H9 (cell line): ENCODE results near the gene RPL10A. TPM values are rescaled to one million over a fixed set of nuclear protein-coding genes. Genes with fewer than 3 reads are reported as not detected.

Experiments
- DNase-seq: peaks from one replicate; pipeline ENCODE4 v3.0.0-alpha.2; 2017
- H2AFZ ChIP-seq: one replicate; pipeline ENCODE4 v1.6.1; 2013; ENCODE audit warnings: mild to moderate bottlenecking, low read length, control low read depth, moderate library complexity
- H2AK5ac ChIP-seq: 2 replicates; pipeline ENCODE4 v1.6.1; 2013; ENCODE audit warnings: low read length, control low read depth, mixed read lengths; ENCODE audit not compliant: insufficient read length
- H2BK120ac ChIP-seq: one replicate; pipeline ENCODE4 v1.6.1; 2013; ENCODE audit warnings: low read depth, mild to moderate bottlenecking, low read length, control low read depth, inconsistent platforms; ENCODE audit not compliant: poor library complexity, severe bottlenecking
- H2BK12ac ChIP-seq: 2 replicates; pipeline ENCODE4 v1.6.1; 2013; ENCODE audit warnings: low read length, control low read depth, mixed read lengths, low read depth; ENCODE audit not compliant: insufficient read length
- H2BK15ac ChIP-seq: 2 replicates; pipeline ENCODE4 v1.6.1; 2013; ENCODE audit warnings: low read depth, low read length, control low read depth
- H2BK20ac ChIP-seq: one replicate; pipeline ENCODE4 v1.6.1; 2013; ENCODE audit warnings: low read depth, mild to moderate bottlenecking, low read length, control low read depth, inconsistent platforms; ENCODE audit not compliant: poor library complexity, severe bottlenecking
- H2BK5ac ChIP-seq: 2 replicates; pipeline ENCODE4 v1.6.1; 2013; ENCODE audit warnings: low read length, control low read depth, mixed read lengths; ENCODE audit not compliant: insufficient read length
- H3K14ac ChIP-seq: 2 replicates; pipeline ENCODE4 v1.6.1; 2013; ENCODE audit warnings: low read length, control low read depth; ENCODE audit not compliant: insufficient read depth
- H3K18ac ChIP-seq: 2 replicates; pipeline ENCODE4 v1.6.1; 2013; ENCODE audit warnings: low read depth, mild to moderate bottlenecking, mixed read lengths, low read length, control low read depth; ENCODE audit not compliant: insufficient read length
- H3K23ac ChIP-seq: 2 replicates; pipeline ENCODE4 v1.6.1; 2013; ENCODE audit warnings: low read length, control low read depth, mixed read lengths, low read depth; ENCODE audit not compliant: insufficient read length
- H3K23me2 ChIP-seq: 2 replicates; pipeline ENCODE4 v1.6.1; 2013; ENCODE audit warnings: low read depth, mild to moderate bottlenecking, mixed read lengths, low read length, control low read depth; ENCODE audit not compliant: insufficient read length, poor library complexity, severe bottlenecking
- H3K27ac ChIP-seq: 2 replicates; pipeline ENCODE4 v1.5.1; 2013; ENCODE audit warnings: low read length, control low read depth, mixed read lengths, low read depth; ENCODE audit not compliant: insufficient read length
- H3K27me3 ChIP-seq: 2 replicates; pipeline ENCODE4 v1.6.1; 2013; ENCODE audit warnings: low read length, control low read depth, inconsistent platforms; ENCODE audit not compliant: insufficient read depth
- H3K4ac ChIP-seq: 2 replicates; pipeline ENCODE4 v1.6.1; 2013; ENCODE audit warnings: low read depth, mild to moderate bottlenecking, control low read depth, inconsistent platforms, low read length, moderate library complexity
- H3K4me1 ChIP-seq: 2 replicates; pipeline ENCODE4 v1.6.1; 2013; ENCODE audit warnings: low read length, control low read depth, inconsistent platforms; ENCODE audit not compliant: insufficient read depth
- H3K4me2 ChIP-seq: 2 replicates; pipeline ENCODE4 v1.6.1; 2013; ENCODE audit warnings: low read length, control low read depth, mixed read lengths; ENCODE audit not compliant: insufficient read length, insufficient read depth
- H3K56ac ChIP-seq: 2 replicates; pipeline ENCODE4 v1.6.1; 2013; ENCODE audit warnings: low read depth, mild to moderate bottlenecking, mixed read lengths, low read length, control low read depth; ENCODE audit not compliant: insufficient read length
- H3K79me1 ChIP-seq: 2 replicates; pipeline ENCODE4 v1.6.1; 2013; ENCODE audit warnings: low read depth, mild to moderate bottlenecking, moderate library complexity, low read length, control low read depth, inconsistent platforms; ENCODE audit not compliant: insufficient read depth, poor library complexity, severe bottlenecking
- H3K79me2 ChIP-seq: 2 replicates; pipeline ENCODE4 v1.6.1; 2013; ENCODE audit warnings: low read length, control low read depth, inconsistent platforms; ENCODE audit not compliant: insufficient read depth
- H3K9ac ChIP-seq: 2 replicates; pipeline ENCODE4 v1.6.1; 2013; ENCODE audit warnings: low read length, control low read depth, mixed read lengths; ENCODE audit not compliant: insufficient read length; ENCODE audit errors: extremely low read depth
- H3K9me3 ChIP-seq: one replicate; pipeline ENCODE4 v1.6.1; 2013; ENCODE audit warnings: low read depth, low read length, inconsistent platforms; ENCODE audit not compliant: control insufficient read depth
- H3T11ph ChIP-seq: one replicate; pipeline ENCODE4 v1.6.1; 2013; ENCODE audit warnings: mild to moderate bottlenecking, low read length, control low read depth, inconsistent platforms
- H4K20me1 ChIP-seq: one replicate; pipeline ENCODE4 v1.6.1; 2013; ENCODE audit not compliant: control insufficient read depth, insufficient read length, insufficient read depth
- H4K5ac ChIP-seq: 2 replicates; pipeline ENCODE4 v1.6.1; 2013; ENCODE audit warnings: low read depth, mild to moderate bottlenecking, mixed read lengths, low read length, control low read depth; ENCODE audit not compliant: insufficient read length
- H4K8ac ChIP-seq: replicated peaks from 2 replicates; pipeline ENCODE4 v1.6.1; 2013; ENCODE audit warnings: low read length, control low read depth, mixed read lengths, low read depth; ENCODE audit not compliant: insufficient read length
- H4K91ac ChIP-seq: 2 replicates; pipeline ENCODE4 v1.6.1; 2013; ENCODE audit warnings: low read depth, mild to moderate bottlenecking, moderate library complexity, mixed read lengths, low read length, control low read depth; ENCODE audit not compliant: insufficient read length
- H3K27ac Mint-ChIP-seq, 3 experiments: 2 replicates in 2 of 3; 3 replicates in 1 of 3; pipeline ENCODE4 v1.8.0; 2020 to 2021; ENCODE audit warnings: mixed read lengths in 3 of 3, mild to moderate bottlenecking in 1 of 3, moderate library complexity in 1 of 3
- H3K27me3 Mint-ChIP-seq: 2 replicates; pipeline ENCODE4 v1.8.0; 2021; ENCODE audit warnings: low read depth, mild to moderate bottlenecking, moderate library complexity, mixed read lengths
- H3K36me3 Mint-ChIP-seq, 3 experiments: 2 replicates in 2 of 3; 3 replicates in 1 of 3; pipeline ENCODE4 v1.8.0; 2020 to 2021; ENCODE audit warnings: low read depth in 3 of 3, mixed read lengths in 3 of 3; ENCODE audit not compliant: insufficient read depth in 1 of 3
- H3K4me1 Mint-ChIP-seq, 2 experiments: 2 replicates each; pipeline ENCODE4 v1.8.0; 2020; ENCODE audit warnings: mixed read lengths in 2 of 2
- H3K4me3 Mint-ChIP-seq, 2 experiments: 2 replicates in 1 of 2; 3 replicates in 1 of 2; pipeline ENCODE4 v1.8.0; 2020 to 2021; ENCODE audit warnings: mild to moderate bottlenecking in 2 of 2, mixed read lengths in 2 of 2, moderate library complexity in 1 of 2
- H3K9me3 Mint-ChIP-seq, 2 experiments: 2 replicates in 1 of 2; 3 replicates in 1 of 2; pipeline ENCODE4 v1.8.0; 2020; ENCODE audit warnings: mild to moderate bottlenecking in 2 of 2, mixed read lengths in 2 of 2, moderate library complexity in 1 of 2
- WGBS: extraction: QIAGEN DNeasy Blood & Tissue Kit; methylation state at CpG from one replicate; pipeline ENCODE4 v1.1.7; 2013; ENCODE audit warnings: missing lambda C conversion rate, low lambda C conversion rate, mixed read lengths; ENCODE audit not compliant: insufficient read length; ENCODE audit errors: extremely low coverage; 5-methylcytosine and 5-hydroxymethylcytosine counted together
- total RNA-seq: library from RNA; stranded (reverse); gene quantifications from 2 replicates; pipeline ENCODE4 v1.2.1, GENCODE V29; 2021
- TF ChIP-seq, protein P1 (sequence below): fragments of 200-600 bp; sonication (generic); conservative IDR thresholded peaks from 3 replicates; pipeline ENCODE4 v1.8.0; 2021; ENCODE audit warnings: antibody characterized with exemption, mild to moderate bottlenecking

The RPL10A gene
- total RNA-seq, 1 experiment from 2014 or later: 1,830 TPM

DNA sequence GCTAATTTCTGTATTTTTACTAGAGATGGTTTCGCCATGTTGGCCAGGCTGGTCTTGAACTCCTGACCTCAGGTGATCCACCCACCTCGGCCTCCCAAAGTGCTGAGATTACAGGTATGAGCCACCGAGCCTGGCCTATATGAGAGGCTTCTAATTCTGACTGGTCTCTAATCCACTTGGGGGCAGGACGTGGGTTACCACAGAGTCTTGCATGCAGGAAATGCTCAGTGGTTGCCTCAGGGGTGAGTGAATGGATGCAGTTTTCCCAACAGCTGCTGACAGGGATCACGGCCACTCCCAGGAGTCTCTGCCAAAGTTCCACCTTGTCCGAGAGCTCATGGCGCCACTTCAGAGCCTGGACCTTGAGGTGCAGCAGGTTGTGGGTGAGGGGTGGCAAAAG is 22.5 kb upstream of the RPL10A start:
- Mint-ChIP-seq H3K4me3 (no peak overlapping the region), H3K4me1 (no peaks in the 10 kb centered on the region), H3K27me3 (peaks cover 5% of the 10 kb centered on the region), H3K27ac (no peak overlapping the region), H3K36me3 (no peaks in the 10 kb centered on the region), H3K9me3 (no peaks in the 10 kb centered on the region)
- Histone ChIP-seq H4K5ac (no peak overlapping the region), H3K14ac (no peak overlapping the region), H3K23ac (no peak overlapping the region), H3K9ac (no peak overlapping the region), H3T11ph (no peak overlapping the region), H3K79me1 (no peaks in the 10 kb centered on the region), H3K27ac (no peak overlapping the region), H4K91ac (no peak overlapping the region), H3K9me3 (no peaks in the 10 kb centered on the region), H2BK5ac (no peak overlapping the region), H2BK12ac (no peak overlapping the region), H3K23me2 (no peaks in the 10 kb centered on the region), H2AK5ac (no peak overlapping the region), H3K79me2 (no peaks in the 10 kb centered on the region), H2BK20ac (no peak overlapping the region), H3K18ac (no peak overlapping the region), H2BK15ac (no peak overlapping the region), H4K20me1 (no peaks in the 10 kb centered on the region), H3K27me3 (no peaks in the 10 kb centered on the region), H4K8ac (no peak overlapping the region), H3K56ac (no peak overlapping the region), H2BK120ac (no peak overlapping the region), H3K4ac (no peak overlapping the region), H2AFZ (no peak overlapping the region), H3K4me1 (no peaks in the 10 kb centered on the region), H3K4me2 (no peak overlapping the region)
- WGBS: no CpG with 5 or more reads among the region's 7 CpGs
- TF ChIP-seq, protein P1, sequence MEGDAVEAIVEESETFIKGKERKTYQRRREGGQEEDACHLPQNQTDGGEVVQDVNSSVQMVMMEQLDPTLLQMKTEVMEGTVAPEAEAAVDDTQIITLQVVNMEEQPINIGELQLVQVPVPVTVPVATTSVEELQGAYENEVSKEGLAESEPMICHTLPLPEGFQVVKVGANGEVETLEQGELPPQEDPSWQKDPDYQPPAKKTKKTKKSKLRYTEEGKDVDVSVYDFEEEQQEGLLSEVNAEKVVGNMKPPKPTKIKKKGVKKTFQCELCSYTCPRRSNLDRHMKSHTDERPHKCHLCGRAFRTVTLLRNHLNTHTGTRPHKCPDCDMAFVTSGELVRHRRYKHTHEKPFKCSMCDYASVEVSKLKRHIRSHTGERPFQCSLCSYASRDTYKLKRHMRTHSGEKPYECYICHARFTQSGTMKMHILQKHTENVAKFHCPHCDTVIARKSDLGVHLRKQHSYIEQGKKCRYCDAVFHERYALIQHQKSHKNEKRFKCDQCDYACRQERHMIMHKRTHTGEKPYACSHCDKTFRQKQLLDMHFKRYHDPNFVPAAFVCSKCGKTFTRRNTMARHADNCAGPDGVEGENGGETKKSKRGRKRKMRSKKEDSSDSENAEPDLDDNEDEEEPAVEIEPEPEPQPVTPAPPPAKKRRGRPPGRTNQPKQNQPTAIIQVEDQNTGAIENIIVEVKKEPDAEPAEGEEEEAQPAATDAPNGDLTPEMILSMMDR: no peak
- no peak for DNase-seq
